HCT116 (cell line): Measurements from ENCODE around the gene ABHD2. TPM values are rescaled to one million over a fixed set of nuclear protein-coding genes. Genes with fewer than 3 reads are reported as not detected.

ENCODE experiments used
- ATAC-seq: fragments of 200-7000 bp; cut with Tn5 transposase; 2 replicates; pipeline ENCODE4 v1.9.1; 2020; ENCODE audit warnings: mild to moderate bottlenecking, moderate library complexity
- BruUV-seq: library from RNA; stranded (reverse); fragments of 400-500 nt; replicated peaks from 2 replicates; lab custom pipeline; 2021; lab: Mats Ljungman, UMichigan
- CTCF ChIA-PET: fragments of 300-600 bp; sonication (Branson Sonifier 250); formaldehyde crosslinking; loops from one replicate; lab custom pipeline; 2021; ENCODE audit warnings: antibody characterized with exemption; lab: Charles Lee
- POLR2A ChIA-PET: fragments of 300-600, 350-600 bp; sonication (Branson Sonifier 250); formaldehyde crosslinking; loops from one replicate; lab custom pipeline; 2021; ENCODE audit warnings: antibody characterized with exemption; lab: Charles Lee
- RAD21 ChIA-PET, 2 experiments: fragments of 300-600 bp; sonication (Branson Sonifier 250); formaldehyde crosslinking; loops; one replicate each; lab custom pipeline; 2023; ENCODE audit warnings: low total read pairs in 2 of 2; ENCODE audit not compliant: uncharacterized antibody in 2 of 2, unreplicated experiment in 2 of 2, low non-redundant PET in 1 of 2; lab: Charles Lee
- DNase-seq: peaks from one replicate; pipeline ENCODE4 v3.0.0-alpha.2; 2010; ENCODE audit warnings: low read depth, low spot score
- H2AFZ ChIP-seq: fragments of 200-600 bp; shearing (Covaris generic), sonication (generic); 2 replicates; pipeline ENCODE4 v1.6.1; 2017; ENCODE audit warnings: low read depth, mixed run types, mixed read lengths, antibody characterized with exemption, low read length; ENCODE audit not compliant: poor library complexity, severe bottlenecking
- H3K27ac ChIP-seq: 2 replicates; pipeline ENCODE4 v1.5.1; 2012; ENCODE audit warnings: low read depth, low read length
- H3K27me3 ChIP-seq: fragments of 200-600 bp; sonication (generic); 2 replicates; pipeline ENCODE4 v1.6.1; 2016; ENCODE audit warnings: mixed run types, low read length, mixed read lengths; ENCODE audit not compliant: insufficient read depth
- H3K36me3 ChIP-seq, 2 experiments: fragments of 200-500 bp in 1 of 2; fragments of 200-600 bp in 1 of 2; sonication (Bioruptor generic) in 1 of 2; sonication (generic) in 1 of 2; 2 replicates each; pipeline versions ENCODE4 v1.5.1 to v1.6.1; 2014 to 2016; ENCODE audit warnings: low read length in 2 of 2, inconsistent platforms in 1 of 2, mixed read lengths in 1 of 2, mixed run types in 1 of 2; ENCODE audit not compliant: insufficient read depth in 2 of 2, control insufficient read depth in 1 of 2
- H3K4me1 ChIP-seq, 2 experiments: fragments of 200-600 bp in 1 of 2; sonication (generic) in 1 of 2; 2 replicates each; pipeline versions ENCODE4 v1.5.1 to v1.6.1; 2012 to 2017; ENCODE audit warnings: low read length in 2 of 2, inconsistent platforms in 1 of 2, mild to moderate bottlenecking in 1 of 2, mixed read lengths in 1 of 2, mixed run types in 1 of 2, moderate library complexity in 1 of 2; ENCODE audit not compliant: insufficient read depth in 2 of 2, control insufficient read depth in 1 of 2
- H3K4me2 ChIP-seq: fragments of 200-600 bp; sonication (generic); 2 replicates; pipeline ENCODE4 v1.6.1; 2017; ENCODE audit warnings: mixed run types, low read length, mixed read lengths
- H3K4me3 ChIP-seq, 2 experiments: fragments of 200-600 bp in 1 of 2; sonication (generic) in 1 of 2; replicated peaks in 1 of 2; 2 replicates each; pipeline ENCODE4 v1.5.1; 2011 to 2016; ENCODE audit warnings: low read length in 2 of 2, control low read depth in 1 of 2, low read depth in 1 of 2, mild to moderate bottlenecking in 1 of 2, mixed read lengths in 1 of 2, mixed run types in 1 of 2
- H3K79me2 ChIP-seq: fragments of 200-600 bp; sonication (generic); 2 replicates; pipeline ENCODE4 v1.6.1; 2017; ENCODE audit warnings: mild to moderate bottlenecking, mixed run types, low read length, moderate library complexity, mixed read lengths; ENCODE audit not compliant: insufficient read depth
- H3K9ac ChIP-seq: fragments of 200-600 bp; sonication (generic); 2 replicates; pipeline ENCODE4 v1.6.1; 2016; ENCODE audit warnings: low read length, mixed read lengths
- H3K9me2 ChIP-seq: fragments of 200-600 bp; sonication (generic), shearing (Covaris generic); 2 replicates; pipeline ENCODE4 v1.6.1; 2017; ENCODE audit warnings: mixed run types, mild to moderate bottlenecking, moderate library complexity; ENCODE audit not compliant: insufficient read depth
- H3K9me3 ChIP-seq, 2 experiments: fragments of 200-500 bp in 1 of 2; fragments of 200-600 bp in 1 of 2; sonication (Bioruptor generic) in 1 of 2; sonication (generic) in 1 of 2; 2 replicates each; pipeline ENCODE4 v1.6.1; 2014 to 2017; ENCODE audit warnings: low read length in 2 of 2, mixed read lengths in 2 of 2, inconsistent platforms in 1 of 2, low read depth in 1 of 2, mild to moderate bottlenecking in 1 of 2, mixed run types in 1 of 2, moderate library complexity in 1 of 2; ENCODE audit not compliant: control insufficient read depth in 1 of 2, insufficient read depth in 1 of 2
- H4K20me1 ChIP-seq: fragments of 200-600 bp; sonication (generic), shearing (Covaris generic); 2 replicates; pipeline ENCODE4 v1.6.1; 2017; ENCODE audit warnings: mixed run types, mild to moderate bottlenecking, moderate library complexity; ENCODE audit not compliant: insufficient read depth
- CEBPB ChIP-seq: IDR thresholded peaks from 2 replicates; pipeline ENCODE4 v1.6.1; 2012; ENCODE audit warnings: low read depth
- ELF1 ChIP-seq: IDR thresholded peaks from 2 replicates; pipeline ENCODE4 v1.6.1; 2012; ENCODE audit warnings: low read depth, borderline replicate concordance
- EZH2phosphoT487 ChIP-seq: fragments of 200-600 bp; IDR thresholded peaks from 2 replicates; pipeline ENCODE4 v1.6.1; 2018; ENCODE audit warnings: antibody characterized with exemption, borderline replicate concordance
- FOSL1 ChIP-seq: IDR thresholded peaks from 2 replicates; pipeline ENCODE4 v1.6.1; 2012; ENCODE audit warnings: low read depth
- MAX ChIP-seq: IDR thresholded peaks from 2 replicates; pipeline ENCODE4 v1.6.1; 2012
- TCF7L2 ChIP-seq: IDR thresholded peaks from 2 replicates; pipeline ENCODE4 v1.7.0; 2011; ENCODE audit warnings: borderline replicate concordance, inconsistent platforms; ENCODE audit not compliant: insufficient read depth, insufficient read length; ENCODE audit errors: extremely low read depth
- ZNF274 ChIP-seq: fragments of 200-500 bp; sonication (Bioruptor generic); IDR thresholded peaks from 2 replicates; pipeline ENCODE4 v1.6.1; 2014; ENCODE audit warnings: mild to moderate bottlenecking, low read depth, low read length, inconsistent platforms
- intact Hi-C: fragments of 100-400 bp; cut with micrococcal nuclease; formaldehyde crosslinking; loops from 2 replicates; pipeline ENCODE4 v1.10.0; 2022
- total RNA-seq: library from RNA; stranded (reverse); gene quantifications from one replicate; pipeline ENCODE4 v1.2.1, GENCODE V29; 2021; ENCODE audit not compliant: unreplicated experiment
- TF ChIP-seq, protein P1 (sequence below): IDR thresholded peaks from 2 replicates; pipeline ENCODE4 v1.6.1; 2011; ENCODE audit warnings: mild to moderate bottlenecking, low read length, moderate library complexity; ENCODE audit not compliant: insufficient replicate concordance; ENCODE audit errors: extremely low read depth
- TF ChIP-seq, protein P2 (sequence below), 3 experiments: fragments of 200-600 bp in 1 of 3; sonication (generic) in 1 of 3; IDR thresholded peaks in 2 of 3; conservative IDR thresholded peaks in 1 of 3; 2 replicates each; pipeline ENCODE4 v1.5.1; 2012 to 2017; ENCODE audit warnings: low read depth in 2 of 3, low read length in 2 of 3, antibody characterized with exemption in 1 of 3, borderline replicate concordance in 1 of 3, control low read depth in 1 of 3, mild to moderate bottlenecking in 1 of 3, mixed read lengths in 1 of 3, mixed run types in 1 of 3, moderate library complexity in 1 of 3; ENCODE audit not compliant: insufficient read depth in 1 of 3
- TF ChIP-seq, protein P3 (sequence below): IDR thresholded peaks from 2 replicates; pipeline ENCODE4 v1.6.1; 2012; ENCODE audit warnings: low read depth

ABHD2 gene
- total RNA-seq, 1 experiment from 2014 or later, result 40.8 TPM

- TF ChIP-seq MAX (no peak), CEBPB (no peak), ELF1 (no peak), ZNF274 (no peak), EZH2phosphoT487 (no peak), TCF7L2 (no peak), FOSL1 (no peak)
- TF ChIP-seq, protein P1, sequence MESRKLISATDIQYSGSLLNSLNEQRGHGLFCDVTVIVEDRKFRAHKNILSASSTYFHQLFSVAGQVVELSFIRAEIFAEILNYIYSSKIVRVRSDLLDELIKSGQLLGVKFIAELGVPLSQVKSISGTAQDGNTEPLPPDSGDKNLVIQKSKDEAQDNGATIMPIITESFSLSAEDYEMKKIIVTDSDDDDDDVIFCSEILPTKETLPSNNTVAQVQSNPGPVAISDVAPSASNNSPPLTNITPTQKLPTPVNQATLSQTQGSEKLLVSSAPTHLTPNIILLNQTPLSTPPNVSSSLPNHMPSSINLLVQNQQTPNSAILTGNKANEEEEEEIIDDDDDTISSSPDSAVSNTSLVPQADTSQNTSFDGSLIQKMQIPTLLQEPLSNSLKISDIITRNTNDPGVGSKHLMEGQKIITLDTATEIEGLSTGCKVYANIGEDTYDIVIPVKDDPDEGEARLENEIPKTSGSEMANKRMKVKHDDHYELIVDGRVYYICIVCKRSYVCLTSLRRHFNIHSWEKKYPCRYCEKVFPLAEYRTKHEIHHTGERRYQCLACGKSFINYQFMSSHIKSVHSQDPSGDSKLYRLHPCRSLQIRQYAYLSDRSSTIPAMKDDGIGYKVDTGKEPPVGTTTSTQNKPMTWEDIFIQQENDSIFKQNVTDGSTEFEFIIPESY, result no peak
- TF ChIP-seq, protein P2, sequence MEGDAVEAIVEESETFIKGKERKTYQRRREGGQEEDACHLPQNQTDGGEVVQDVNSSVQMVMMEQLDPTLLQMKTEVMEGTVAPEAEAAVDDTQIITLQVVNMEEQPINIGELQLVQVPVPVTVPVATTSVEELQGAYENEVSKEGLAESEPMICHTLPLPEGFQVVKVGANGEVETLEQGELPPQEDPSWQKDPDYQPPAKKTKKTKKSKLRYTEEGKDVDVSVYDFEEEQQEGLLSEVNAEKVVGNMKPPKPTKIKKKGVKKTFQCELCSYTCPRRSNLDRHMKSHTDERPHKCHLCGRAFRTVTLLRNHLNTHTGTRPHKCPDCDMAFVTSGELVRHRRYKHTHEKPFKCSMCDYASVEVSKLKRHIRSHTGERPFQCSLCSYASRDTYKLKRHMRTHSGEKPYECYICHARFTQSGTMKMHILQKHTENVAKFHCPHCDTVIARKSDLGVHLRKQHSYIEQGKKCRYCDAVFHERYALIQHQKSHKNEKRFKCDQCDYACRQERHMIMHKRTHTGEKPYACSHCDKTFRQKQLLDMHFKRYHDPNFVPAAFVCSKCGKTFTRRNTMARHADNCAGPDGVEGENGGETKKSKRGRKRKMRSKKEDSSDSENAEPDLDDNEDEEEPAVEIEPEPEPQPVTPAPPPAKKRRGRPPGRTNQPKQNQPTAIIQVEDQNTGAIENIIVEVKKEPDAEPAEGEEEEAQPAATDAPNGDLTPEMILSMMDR (IDR thresholded peaks at IDR 0.05 in 2 of 3, conservative IDR thresholded peaks at IDR 0.05 in 1 of 3; ENCODE audit: borderline replicate concordance in 1 of 3, insufficient read depth in 1 of 3, low read depth in 2 of 3, low read length in 2 of 3), result no peak
- TF ChIP-seq, protein P3, sequence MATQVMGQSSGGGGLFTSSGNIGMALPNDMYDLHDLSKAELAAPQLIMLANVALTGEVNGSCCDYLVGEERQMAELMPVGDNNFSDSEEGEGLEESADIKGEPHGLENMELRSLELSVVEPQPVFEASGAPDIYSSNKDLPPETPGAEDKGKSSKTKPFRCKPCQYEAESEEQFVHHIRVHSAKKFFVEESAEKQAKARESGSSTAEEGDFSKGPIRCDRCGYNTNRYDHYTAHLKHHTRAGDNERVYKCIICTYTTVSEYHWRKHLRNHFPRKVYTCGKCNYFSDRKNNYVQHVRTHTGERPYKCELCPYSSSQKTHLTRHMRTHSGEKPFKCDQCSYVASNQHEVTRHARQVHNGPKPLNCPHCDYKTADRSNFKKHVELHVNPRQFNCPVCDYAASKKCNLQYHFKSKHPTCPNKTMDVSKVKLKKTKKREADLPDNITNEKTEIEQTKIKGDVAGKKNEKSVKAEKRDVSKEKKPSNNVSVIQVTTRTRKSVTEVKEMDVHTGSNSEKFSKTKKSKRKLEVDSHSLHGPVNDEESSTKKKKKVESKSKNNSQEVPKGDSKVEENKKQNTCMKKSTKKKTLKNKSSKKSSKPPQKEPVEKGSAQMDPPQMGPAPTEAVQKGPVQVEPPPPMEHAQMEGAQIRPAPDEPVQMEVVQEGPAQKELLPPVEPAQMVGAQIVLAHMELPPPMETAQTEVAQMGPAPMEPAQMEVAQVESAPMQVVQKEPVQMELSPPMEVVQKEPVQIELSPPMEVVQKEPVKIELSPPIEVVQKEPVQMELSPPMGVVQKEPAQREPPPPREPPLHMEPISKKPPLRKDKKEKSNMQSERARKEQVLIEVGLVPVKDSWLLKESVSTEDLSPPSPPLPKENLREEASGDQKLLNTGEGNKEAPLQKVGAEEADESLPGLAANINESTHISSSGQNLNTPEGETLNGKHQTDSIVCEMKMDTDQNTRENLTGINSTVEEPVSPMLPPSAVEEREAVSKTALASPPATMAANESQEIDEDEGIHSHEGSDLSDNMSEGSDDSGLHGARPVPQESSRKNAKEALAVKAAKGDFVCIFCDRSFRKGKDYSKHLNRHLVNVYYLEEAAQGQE, result no peak
- RAD21 ChIA-PET, result no interaction called here
- BruUV-seq, result no TSS peak
- Histone ChIP-seq H3K9me3 (no peaks in the 10 kb centered on the region), H4K20me1 (no peaks in the 10 kb centered on the region), H3K27me3 (no peaks in the 10 kb centered on the region), H3K27ac (no peak overlapping the region), H3K36me3 (no peaks in the 10 kb centered on the region), H3K9ac (no peak overlapping the region), H3K4me3 (no peak overlapping the region), H3K79me2 (no peaks in the 10 kb centered on the region), H3K4me1 (peaks cover 17% of the 10 kb centered on the region in 2 experiments), H3K9me2 (no peaks in the 10 kb centered on the region), H3K4me2 (no peak overlapping the region), H2AFZ (no peak overlapping the region)
- ATAC-seq (no peak), DNase-seq (no peak)
- CTCF ChIA-PET, result interaction anchor here (2.2 to 5.0 kb wide), 3 partner anchors 9 to 18 kb away, joined by 4 to 30 read pairs (median 5); no protein-coding TSS in a partner anchor
- POLR2A ChIA-PET, result no interaction called here
- intact Hi-C loops, result no loop called here
Observed at GRCh38 chr15:89196241-89196640, 108.0 kb downstream of the ABHD2 start.
